ENCODE data around the gene TSNAXIP1.
"Not testable (repeated sequence)": the region's sequence is repeated elsewhere in the genome, so short reads cannot be mapped to it uniquely, and the experiment has no call there.

The TSNAXIP1 gene

DNA sequence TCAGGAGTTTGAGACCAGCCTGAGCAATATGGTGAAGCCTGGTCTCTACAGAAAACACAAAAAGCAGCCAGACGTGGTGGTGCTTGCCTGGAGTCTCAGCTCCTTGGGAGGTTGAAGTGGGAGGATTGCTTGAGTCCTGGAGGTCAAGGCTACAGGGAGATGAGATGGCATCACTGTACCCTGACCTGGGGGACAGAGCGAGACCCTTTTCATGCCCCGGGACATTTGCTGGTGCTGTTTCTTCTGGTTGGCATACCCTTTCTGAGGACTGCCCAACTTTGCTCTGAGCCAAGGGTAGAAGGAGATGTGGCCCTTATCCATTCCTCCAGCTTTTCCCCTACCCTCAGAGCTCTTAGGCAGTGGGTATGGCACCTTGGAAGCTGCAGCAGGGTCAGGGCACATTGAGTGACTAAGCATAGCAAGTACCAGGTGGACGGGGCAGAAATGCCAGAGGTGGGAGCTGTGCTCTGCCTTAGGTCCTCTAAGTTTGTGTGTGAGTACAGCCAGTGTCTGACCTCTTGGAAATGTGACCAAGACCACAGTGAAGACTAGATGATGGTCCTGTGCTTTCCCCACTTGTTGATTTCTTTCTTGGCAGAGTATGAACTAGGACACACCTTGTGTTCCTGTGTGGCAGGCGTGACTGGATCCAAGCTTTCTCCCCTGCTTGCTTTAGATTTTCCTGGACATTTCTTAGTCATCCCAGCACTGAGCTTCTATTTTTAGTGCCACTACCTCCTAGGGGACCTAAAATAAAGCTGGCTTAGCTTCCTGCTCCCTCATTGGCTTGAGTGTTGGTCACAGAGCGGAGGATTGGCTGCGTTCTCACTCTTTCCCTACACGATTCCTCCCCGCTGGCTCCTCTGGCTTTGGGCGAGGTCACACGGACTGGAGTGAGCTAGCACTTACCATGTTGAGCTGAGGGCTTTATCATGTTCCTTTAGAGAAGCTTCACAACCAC is 56.2 kb downstream of the TSNAXIP1 start:
- peak; percentile 62 for DNase-seq (ENCODE audit: low spot score)

GRCh38 chr16:67864044-67864443 is 57.4 kb downstream of the TSNAXIP1 start:
- not testable (repeated sequence) for DNase-seq (ENCODE audit: low spot score)

GRCh38 chr16:67864594-67864993 is 57.9 kb downstream of the TSNAXIP1 start:
- DNase-seq (ENCODE audit: low spot score), result no peak

GRCh38 chr16:67865318-67865717 is 58.6 kb downstream of the TSNAXIP1 start:
- DNase-seq (ENCODE audit: low spot score), result peak; percentile 62

DNA sequence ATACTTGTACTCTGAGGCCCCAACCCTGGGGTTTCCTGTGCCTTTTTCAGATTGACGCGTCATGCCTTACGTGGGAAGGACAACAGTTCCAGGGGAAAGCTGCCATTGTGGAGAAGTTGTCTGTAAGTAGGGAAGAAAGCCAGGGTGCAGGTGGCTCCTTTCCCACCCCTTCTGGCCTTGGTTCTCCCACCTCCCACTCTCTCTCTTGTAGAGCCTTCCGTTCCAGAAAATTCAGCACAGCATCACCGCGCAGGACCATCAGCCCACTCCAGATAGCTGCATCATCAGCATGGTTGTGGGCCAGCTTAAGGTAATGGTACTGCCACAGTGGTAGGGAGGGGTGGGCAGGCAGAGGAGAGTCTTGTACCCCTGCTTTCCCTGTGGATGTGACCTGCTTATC is 61.6 kb downstream of the TSNAXIP1 start:
- DNase-seq (ENCODE audit: low spot score), result no peak

DNA sequence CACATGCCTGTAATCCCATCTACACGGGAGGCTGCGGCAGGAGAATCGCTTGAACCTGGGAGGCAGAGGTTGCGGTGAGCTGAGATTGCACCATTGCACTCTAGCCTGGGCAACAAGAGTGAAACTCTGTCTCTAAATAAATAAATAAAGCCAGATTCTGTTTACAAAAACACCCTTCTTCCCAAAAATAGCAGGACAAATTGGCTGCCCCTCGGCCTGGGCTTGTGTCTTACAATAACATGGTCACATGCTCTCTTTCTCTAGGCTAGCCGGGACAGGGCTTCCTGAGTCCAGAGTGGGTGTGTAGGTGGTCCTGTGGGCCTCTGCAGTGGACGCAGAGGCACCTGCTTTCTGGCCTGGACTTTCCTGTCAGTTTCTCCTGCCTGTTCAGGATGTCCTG is 63.0 kb downstream of the TSNAXIP1 start:
- no peak for DNase-seq (ENCODE audit: low spot score)

- no peak for DNase-seq (ENCODE audit: low spot score)
Observed at GRCh38 chr16:67871256-67871655, 64.6 kb downstream of the TSNAXIP1 start.

GRCh38 chr16:67872131-67872630 is 65.5 kb downstream of the TSNAXIP1 start:
- no peak for DNase-seq (ENCODE audit: low spot score)

- peak; percentile 93 for DNase-seq (ENCODE audit: low spot score)
Observed at GRCh38 chr16:67872631-67873434, 66.1 kb downstream of the TSNAXIP1 start, which contains the start of gene EDC4. Gene EDC4, plus strand, starts transcription at chr16:67873052. Its CDS starts 210 bp downstream, at chr16:67873262.

DNA sequence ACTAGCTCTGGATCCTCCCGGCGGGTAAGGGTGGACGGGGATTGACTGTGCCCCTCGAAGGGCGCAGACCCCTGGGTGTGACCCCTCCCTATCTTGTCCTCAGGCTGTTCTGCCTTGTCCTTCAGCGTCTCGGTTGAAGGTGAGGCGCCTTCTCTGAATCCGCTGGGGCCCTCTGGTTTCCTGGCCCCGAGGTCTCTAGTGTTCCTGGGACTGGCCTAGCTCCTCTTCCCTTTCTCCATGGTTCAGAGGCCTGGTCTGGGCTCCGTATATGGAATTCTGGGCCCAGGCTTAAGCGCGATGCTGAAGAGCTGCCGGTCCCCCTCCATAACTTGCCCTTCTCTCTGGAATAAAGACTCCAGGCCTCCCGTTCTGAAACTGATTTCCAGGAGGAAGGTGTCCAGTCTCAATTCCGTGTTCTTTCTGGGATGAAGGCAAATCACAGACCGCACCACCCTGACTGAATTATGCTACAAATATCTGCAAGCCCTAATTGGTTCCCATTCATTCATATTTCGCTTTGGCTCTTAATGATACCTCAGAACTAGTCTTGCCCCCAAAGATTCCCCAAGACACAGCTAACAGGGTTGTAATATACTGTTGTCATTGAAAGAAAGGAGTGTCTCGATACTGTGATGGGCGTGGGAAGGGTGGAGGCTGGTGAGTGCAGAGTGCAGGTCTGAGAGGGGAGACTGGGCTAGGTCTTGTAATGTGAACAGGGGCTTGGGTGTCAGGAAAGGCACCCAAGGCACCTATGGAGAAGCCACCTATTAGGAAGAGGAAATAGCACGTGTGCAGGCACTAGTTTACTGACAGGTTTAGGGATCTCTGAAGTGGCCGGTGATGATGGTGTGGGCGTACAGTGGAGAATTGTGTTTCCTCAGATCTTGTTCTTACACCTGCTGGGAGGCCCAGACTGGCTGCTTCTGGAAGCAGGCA is 67.0 kb downstream of the TSNAXIP1 start:
- DNase-seq (ENCODE audit: low spot score), result peak; percentile 39

DNA sequence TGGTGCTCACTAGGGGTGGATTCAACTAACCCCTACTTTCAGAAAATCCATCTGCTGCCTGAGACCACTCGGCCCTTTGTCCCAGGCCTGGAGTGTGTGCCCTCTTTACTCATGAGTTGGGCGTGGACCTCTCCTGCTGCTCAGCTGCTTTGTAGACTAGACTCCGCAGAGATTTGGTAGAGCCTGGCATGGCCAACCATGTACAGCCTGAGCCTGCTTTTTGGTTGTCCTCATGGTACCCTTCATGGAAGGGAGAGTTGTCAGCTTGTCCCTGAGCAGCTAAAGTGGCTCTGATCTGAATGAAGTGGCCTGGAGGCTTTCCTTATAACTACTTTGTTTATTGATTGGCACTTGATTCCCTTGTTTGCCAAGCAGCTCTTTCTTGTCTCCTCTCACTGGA is 67.7 kb downstream of the TSNAXIP1 start:
- DNase-seq (ENCODE audit: low spot score), result no peak

DNA sequence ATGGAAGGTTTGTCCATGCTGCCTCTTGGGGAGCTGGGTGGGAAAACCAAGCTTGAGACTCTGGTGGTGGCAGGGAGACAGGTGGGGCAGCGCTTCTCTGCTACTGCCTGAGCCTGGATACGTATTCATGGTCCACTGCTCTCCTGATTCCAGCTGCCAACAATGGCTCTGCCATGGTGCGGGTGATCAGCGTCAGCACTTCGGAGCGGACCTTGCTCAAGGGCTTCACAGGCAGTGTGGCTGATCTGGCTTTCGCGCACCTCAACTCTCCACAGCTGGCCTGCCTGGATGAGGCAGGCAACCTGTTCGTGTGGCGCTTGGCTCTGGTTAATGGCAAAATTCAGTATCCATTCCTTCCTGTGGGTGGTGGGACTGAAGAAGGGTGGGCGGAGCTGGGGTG is 70.4 kb downstream of the TSNAXIP1 start:
- DNase-seq (ENCODE audit: low spot score), result no peak

Measured in AG08396 (cell line).